GM18858 (cell line): ENCODE results near the gene GIMAP8.
"Not testable (repeated sequence)": the region's sequence is repeated elsewhere in the genome, so short reads cannot be mapped to it uniquely, and the experiment has no call there.

Experiments
- ATAC-seq: cut with Tn5 transposase; IDR thresholded peaks from one replicate; pipeline ENCODE4 v1.9.1; 2021; ENCODE audit not compliant: unreplicated experiment

Gene GIMAP8

DNA sequence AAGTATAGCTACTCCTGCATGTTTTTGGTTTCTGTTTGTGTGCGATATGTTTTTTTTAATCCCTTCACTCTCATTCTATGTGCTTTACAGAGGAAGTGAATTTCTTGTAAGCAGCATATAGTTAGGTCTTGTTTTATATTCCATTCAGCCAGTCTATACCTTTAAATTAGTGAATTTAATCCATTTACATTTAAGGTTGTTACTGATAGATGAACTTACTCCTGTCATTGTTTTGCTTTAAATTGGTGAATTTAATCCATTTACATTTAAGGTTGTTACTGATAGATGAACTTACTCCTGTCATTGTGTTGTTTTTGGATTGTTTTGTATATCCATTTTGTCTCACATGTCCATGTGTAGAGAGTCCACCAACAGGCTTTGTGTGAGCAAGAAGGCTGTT is 11.1 kb downstream of the GIMAP8 start:
- ATAC-seq = no peak

DNA sequence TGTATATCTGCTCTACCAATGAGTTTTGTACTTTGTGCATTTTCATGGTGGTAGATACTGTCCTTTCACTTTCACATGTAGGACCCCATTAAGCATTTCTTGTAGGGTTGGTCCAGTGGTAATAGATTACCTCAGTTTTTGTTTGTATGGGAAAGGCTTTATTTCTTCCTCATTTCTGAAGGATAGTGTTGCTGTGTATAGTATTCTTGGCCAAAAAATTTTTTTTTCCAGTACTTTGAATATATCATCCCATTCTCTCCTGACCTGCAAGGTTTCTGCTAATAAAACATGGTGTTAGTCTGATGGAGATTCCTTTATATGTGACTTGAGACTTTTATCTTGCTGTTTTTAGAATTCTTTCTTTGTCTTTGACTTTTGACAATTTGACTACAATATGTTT is 12.0 kb downstream of the GIMAP8 start:
- ATAC-seq = no peak

DNA sequence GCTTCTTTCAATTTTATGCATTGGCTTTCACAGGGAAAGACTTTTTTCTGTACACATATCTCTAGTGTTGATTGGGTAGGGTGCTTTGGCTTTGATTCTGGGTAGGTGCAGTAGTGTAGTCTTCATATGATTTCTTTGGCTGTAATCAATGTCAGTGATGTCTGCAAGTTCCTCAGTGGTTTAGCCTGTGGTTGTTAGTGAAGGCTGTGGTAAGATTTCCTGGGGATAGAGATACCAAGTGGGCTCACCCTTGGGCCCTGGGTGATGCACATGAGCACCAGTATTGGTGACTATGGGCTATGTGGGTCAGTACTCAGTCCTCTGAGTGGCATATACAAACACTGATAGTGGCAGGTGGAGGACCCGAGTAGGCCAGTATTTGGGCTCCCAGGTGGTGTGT is 13.0 kb downstream of the GIMAP8 start:
- ATAC-seq = no peak

DNA sequence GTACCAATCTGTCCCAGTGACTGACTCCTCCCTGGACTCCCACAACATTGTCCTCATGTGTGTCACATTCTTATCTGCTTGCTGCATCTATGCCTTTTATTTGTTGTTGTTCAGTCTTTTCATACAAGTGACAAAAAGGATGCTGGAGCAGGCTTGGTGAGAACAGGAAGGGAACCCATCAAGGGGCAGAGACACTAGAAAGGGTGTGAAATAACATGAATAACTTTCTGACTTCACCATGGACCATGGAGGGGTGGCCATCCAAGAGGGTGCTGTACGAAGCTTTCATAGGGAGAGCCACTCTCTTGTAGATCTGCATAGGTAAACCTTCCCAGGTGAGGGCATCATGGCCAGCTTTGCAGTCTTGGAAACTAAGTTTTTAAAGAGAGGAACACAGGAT is 14.5 kb downstream of the GIMAP8 start:
- ATAC-seq = no peak

DNA sequence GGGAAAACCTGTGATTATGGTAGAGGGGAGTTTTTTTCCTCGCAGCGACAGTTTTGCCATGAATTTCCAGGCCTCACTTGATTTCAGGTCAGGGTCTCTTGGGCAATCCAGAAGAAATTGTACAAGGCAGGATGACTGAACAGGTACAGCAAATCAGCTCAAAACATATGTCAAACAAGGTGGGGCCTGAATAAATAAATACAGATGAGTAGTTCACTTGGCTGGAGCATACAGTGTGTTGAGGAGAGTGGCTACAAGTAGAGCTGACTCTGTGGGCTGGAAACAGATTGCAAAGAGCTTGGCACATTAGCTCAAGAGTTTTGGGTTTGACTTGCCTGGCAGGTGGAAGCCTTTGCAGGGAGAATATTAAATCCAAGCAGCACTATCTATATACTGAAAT is 15.0 kb downstream of the GIMAP8 start:
- ATAC-seq = no peak

DNA sequence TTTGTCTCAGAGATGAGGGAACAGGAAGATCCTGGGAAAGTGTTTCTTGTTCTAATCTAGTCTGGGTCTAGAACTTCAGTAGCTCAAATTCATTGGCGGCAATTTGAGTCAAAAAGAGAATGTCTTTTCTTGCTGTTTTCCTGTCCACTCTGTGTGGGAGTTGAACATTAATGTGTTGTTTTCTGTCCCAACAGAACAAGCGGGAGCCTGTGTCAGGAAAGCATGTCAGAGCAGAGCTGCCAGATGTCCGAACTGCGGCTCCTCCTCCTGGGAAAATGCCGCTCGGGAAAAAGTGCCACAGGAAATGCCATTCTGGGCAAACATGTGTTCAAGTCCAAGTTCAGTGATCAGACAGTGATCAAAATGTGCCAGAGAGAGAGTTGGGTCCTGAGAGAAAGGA is 16.0 kb downstream of the GIMAP8 start:
- ATAC-seq = no peak

DNA sequence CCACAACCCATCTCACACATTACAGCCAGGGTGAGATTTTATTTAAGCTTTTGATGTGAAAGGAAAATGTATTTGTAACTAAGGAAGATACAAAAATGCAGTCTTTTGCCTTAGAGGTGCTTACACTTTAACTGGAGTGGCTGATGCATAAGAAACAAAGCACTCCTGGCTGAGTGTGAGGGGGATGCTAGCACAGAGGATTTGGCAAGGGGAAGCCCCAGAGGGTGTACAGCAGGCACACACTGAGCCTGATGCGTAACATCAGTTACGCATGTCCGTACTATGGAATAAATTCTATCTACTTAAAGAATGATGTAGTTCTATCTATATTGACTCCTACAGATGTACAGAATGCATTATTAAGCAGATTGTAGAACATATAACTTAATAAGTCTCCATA is 17.8 kb downstream of the GIMAP8 start:
- no peak for ATAC-seq

DNA sequence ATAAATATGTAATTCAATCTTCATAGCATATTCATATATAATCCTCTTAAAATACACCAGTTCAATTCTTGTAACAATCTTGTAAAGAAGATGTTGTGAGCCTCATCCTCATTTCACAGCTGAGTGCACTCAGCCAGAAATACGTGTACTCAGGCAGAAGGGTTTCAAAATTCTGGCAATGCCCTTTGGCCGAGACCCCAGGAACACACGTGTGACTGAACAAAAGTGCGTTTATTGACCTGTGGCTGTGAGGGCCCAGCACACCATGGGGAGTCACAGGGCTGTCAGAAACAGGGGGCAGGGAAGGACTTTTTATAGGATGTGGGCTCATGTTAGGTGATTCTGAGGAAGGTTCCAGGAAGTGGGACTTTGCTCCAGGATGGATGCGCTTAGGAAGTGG is 21.5 kb downstream of the GIMAP8 start:
- ATAC-seq = no peak

DNA sequence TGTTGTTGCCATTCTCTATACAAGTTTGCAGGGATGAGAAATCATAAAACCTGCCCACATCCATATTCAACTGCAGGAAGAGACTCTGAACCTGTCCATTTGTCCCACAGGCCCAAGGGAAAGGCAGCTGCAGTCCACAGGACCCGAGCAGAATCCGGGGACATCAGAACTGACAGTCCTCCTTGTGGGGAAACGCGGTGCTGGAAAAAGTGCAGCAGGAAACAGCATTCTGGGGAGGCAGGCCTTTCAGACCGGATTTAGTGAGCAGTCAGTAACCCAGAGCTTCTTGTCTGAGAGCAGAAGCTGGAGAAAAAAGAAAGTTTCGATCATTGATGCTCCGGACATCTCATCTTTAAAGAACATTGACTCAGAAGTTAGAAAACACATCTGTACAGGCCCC is 23.5 kb downstream of the GIMAP8 start:
- no peak for ATAC-seq

DNA sequence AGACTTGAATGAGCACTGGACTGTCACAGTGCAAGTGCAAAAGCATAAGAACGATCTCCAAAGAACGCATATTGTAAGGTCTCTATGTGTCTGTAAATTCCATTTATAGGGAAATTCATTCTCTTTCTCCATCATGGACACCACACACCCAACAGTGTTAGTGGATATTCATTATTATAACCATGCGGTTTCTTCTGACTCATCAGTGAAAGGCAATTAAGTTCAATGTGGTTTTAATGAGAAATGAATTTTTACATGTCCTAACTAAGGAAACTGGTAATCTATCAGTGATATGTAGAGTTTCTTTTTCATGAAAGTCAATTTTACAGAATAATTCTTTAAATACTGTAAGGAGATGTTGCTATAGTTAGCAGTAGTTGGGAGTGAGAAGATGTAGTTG is 25.9 kb downstream of the GIMAP8 start:
- no peak for ATAC-seq

DNA sequence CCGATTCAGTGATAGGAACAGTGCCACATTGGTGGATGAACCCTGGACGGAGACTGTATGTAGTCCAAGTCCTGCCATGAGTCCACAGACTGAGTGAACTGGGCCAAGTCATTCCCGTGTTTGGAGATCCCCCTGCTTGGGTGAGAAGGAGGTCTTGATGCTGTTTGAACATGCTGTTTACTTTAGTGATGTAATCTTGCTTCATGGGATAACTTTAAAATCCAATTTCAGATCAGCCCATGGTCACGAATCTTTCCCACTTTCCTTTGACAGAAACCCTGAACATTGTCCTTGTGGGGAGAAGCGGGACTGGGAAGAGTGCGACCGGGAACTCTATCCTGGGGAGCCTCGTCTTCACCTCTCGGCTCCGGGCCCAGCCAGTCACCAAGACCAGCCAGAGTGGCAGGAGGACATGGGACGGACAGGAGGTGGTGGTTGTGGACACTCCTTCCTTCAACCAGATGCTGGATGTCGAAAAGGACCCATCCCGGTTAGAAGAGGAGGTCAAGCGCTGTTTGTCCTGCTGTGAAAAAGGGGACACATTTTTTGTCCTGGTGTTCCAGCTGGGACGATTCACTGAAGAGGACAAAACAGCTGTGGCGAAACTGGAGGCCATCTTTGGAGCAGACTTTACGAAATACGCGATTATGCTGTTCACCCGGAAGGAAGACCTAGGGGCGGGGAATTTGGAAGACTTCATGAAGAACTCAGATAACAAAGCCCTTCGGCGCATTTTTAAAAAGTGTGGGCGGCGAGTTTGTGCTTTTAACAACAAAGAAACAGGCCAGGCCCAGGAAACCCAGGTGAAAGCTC is 26.6 kb downstream of the GIMAP8 start:
- no peak for ATAC-seq

DNA sequence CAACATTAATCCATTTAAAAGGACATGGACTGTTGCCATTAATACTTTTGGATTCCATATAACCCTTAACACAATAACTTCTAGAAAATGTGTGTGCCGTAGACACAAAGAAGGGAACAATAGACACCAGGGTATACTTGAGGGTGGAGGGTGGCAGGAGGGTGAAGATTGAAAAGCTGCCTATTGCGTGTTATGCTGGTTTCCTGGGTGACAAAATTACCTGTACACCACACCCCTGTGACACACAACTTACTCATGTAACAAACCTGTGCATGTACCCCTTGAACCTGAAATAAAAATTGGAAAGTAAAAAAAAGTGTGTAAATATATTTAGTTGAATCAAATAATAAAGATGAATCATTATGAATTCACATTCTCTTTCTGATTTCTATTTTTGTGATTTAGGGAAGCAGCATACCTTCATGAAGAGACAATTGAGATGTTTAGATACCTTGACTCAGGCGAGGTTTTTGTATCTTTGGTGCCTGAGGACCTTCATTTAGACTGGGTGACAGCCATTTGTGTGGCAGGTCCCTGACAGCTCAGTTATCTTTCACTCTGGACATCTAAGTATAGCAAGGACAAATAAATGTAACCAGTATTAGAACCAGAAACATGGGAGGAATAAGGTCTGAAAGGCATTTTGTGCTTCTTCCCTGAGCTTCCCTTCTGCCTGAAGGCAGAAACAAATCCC is 28.7 kb downstream of the GIMAP8 start:
- no peak for ATAC-seq

DNA sequence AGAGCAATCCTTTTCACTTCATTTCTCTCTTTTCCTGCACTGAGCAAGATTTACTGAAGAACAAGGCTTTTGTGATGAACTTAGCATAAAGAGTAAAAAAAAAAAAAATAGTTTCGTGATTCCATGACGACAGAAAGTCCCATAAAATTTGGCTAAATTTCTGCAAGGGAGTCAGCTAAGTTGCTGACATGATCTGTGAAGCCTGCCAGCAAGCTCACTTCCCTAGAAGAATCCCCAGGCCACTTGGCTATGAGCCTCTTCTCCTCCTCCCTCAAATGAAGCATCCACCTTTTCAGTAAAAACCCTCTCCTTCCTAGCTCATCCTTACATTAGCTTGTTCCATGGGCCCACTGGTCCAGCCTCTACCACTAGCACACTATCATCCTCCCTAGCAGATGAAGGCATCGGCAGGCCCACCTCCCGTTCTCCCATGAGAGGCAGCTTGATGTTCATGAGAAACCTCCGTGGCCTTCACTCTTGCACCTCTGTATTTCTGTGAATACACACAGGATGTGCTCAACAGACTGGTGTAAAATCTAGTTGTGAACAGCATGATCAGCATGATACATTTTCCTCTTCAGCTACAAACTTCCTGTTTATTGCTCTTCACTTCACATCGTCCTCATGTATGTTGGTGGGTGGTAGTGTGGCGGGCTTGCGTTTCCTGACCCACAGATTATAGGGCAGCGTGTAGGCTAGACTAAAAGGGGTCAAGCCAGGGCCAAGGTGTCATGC is 30.9 kb downstream of the GIMAP8 start:
- ATAC-seq = no peak

DNA sequence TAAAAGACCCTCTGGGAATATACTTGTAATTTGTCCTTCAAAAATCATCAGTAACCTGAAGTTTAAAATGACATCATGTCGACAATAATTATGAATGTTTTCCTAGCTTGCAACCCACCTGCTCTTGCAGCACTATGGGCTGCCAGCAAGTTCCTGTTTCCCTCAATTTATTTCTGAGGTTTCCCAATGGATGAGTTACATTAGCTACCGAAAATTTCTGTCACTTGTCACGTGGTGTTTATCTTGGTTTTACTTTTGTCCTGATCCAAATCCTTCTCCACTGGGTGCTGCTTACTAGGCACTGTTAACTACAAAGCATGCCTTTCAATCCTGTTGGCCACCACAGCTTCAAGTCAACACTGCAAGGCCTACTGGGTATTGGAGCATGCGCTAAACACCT is 31.5 kb downstream of the GIMAP8 start:
- ATAC-seq = no peak

DNA sequence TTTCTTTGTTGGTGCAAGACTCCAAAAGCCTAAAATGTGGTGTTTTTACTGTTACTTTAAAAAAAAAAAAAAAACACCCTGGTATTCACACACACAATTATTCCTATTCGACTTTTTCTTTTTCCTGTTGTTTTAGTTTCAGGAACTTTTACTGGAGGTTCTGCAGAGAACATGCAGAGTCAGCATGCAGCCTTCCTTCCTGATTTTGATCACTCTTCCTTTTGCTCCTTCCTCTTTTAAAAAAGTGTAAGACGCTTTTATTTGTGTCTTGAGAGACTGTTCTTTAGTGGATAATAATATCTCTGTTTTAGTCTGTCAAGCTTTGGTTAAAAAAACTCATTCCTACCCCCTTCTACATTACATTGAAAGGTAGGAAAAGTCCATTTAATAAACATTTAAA is 33.1 kb downstream of the GIMAP8 start:
- not testable (repeated sequence) for ATAC-seq

DNA sequence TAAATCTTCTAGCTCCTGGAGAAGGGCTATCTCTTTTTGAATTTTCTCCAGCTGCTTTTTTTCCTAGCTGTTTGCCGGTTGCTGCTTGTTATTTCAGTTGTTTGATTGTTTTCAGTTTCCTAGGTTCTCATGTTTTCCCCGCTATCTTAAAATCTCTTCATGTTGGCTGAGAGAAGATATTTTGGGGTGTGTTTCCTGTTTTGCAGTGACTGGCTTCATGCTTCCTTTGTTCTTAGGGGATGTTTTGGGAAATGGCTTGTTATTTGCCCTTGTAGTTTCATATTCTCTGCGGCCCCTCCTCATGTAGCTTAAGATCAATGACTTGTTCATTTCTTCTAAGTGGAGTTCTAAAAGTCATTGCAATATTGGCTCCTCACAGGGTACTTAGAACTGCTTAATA is 33.6 kb downstream of the GIMAP8 start:
- ATAC-seq = not testable (repeated sequence)

DNA sequence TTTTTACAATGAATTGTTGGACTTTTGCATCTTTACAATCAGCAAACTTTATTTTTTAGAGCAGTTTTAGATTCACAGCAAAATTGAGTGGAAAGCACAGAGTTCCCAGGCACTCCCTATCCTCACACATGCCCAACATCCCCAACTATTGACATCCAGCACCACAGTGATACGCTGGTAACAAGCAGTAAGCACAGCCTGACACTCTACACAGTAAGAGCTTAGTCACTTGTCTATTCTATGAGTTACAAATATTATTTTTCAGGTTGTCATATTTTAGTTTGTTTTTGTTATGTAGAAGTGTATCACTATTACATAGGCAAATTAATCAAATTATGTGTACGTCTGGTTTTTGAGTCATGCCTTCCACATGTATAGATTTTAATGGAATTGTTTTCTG is 37.2 kb downstream of the GIMAP8 start:
- no peak for ATAC-seq

DNA sequence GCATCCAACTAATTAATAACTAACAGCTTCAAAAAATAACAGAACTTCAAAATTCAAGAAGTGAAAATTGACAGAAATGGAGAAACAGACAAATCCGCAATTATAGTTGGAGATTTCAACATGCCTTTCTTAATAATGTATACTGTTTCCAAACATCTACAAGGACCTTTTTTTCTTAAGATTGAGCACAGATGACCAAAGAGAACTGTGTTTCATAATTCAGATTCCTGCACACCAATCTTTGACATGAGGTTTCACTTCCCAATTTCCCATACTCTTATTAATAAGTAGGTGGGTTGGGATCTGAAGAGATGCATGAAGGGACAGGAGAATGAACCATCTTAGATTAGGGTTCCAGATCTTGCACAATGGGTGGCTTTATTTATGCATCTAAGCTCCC is 39.4 kb downstream of the GIMAP8 start:
- ATAC-seq = no peak

DNA sequence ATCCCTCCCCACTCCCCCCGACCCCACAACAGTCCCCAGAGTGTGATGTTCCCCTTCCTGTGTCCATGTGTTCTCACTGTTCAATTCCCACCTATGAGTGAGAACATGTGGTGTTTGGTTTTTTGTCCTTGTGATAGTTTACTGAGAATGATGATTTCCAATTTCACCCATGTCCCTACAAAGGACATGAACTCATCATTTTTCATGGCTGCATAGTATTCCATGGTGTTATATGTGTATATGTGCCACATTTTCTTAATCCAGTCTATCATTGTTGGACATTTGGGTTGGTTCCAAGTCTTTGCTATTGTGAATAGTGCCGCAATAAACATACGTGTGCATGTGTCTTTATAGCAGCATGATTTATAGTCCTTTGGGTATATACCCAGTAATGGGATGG is 43.0 kb downstream of the GIMAP8 start:
- not testable (repeated sequence) for ATAC-seq

DNA sequence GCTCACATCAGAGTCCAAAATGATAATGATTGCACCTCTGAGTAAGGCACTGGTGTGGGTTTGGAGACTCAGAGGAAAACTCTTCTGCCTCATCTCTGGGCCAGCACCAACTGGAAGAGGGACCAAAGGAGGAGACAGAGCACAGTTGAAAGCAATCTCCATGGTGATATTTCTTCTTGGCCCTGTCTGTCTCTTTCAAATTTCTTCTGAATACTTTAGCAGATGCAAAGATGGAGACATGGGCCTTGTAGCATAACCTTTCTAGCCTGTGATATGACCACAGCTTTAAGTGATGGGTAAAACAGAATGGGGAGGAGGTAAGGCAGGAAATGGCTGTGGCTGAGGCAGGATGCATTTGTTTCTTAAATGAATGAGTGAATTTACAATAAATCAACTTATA is 52.1 kb downstream of the GIMAP8 start:
- ATAC-seq = no peak

DNA sequence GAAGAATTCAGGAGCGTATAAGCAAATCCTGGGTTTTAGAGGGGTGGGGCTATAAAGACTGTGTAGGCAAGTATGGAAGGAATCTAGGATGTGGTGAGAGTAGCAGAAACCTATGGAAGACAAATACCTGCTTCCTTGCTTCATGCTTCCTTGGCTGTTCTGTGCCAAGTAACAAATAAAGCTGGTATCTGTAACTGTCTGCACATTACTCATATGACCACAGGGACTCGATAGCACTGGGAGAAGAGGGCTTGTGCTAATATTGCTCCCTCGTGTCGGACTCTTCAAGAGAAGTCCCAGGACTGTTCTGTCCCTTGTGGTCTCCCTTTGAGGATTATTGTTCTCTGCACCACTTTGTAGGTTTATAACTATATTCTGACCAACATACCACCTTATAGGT is 52.7 kb downstream of the GIMAP8 start:
- ATAC-seq = no peak

DNA sequence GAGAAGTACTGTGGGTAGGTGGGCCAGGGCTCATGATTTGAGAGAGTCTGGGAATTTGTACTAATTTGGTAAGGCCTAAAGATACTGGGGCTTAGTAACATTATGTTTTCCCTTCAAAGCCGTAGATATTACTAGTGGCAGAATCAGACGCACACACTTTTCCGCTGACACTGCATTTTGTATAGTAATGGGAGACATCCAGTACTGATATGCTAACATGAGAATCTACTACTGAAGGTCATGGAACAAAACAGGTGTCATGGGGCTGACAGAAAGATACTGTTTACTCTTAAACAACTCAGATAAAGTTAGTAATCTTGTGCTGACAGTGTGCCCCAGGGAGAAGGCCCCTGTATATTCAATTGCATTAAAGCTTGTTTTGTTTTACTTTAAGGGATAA is 53.2 kb downstream of the GIMAP8 start:
- no peak for ATAC-seq
